Trophoblast cell (in vitro differentiated cells and primary cell): ENCODE measurements around the gene AGBL4.

ENCODE experiments used
- DNase-seq, 2 donors: peaks; one replicate each; pipeline ENCODE4 v3.0.0-alpha.2; 2016
- H2AFZ ChIP-seq: 2 replicates; pipeline ENCODE4 v1.6.1; 2013; ENCODE audit warnings: low read length, moderate library complexity, mild to moderate bottlenecking; ENCODE audit not compliant: insufficient read depth, poor library complexity
- H2AK5ac ChIP-seq: 2 replicates; pipeline ENCODE4 v1.6.1; 2013; ENCODE audit warnings: mild to moderate bottlenecking, low read length
- H2BK120ac ChIP-seq: 2 replicates; pipeline ENCODE4 v1.6.1; 2013; ENCODE audit warnings: low read length, mild to moderate bottlenecking, moderate library complexity; ENCODE audit not compliant: insufficient read depth, poor library complexity
- H2BK12ac ChIP-seq: 2 replicates; pipeline ENCODE4 v1.6.1; 2013; ENCODE audit warnings: mild to moderate bottlenecking, low read length, moderate library complexity
- H2BK5ac ChIP-seq: 2 replicates; pipeline ENCODE4 v1.6.1; 2013; ENCODE audit warnings: low read length, low read depth, moderate library complexity, mild to moderate bottlenecking; ENCODE audit not compliant: poor library complexity
- H3K14ac ChIP-seq: 2 replicates; pipeline ENCODE4 v1.6.1; 2013; ENCODE audit warnings: mild to moderate bottlenecking, low read length
- H3K18ac ChIP-seq: 2 replicates; pipeline ENCODE4 v1.6.1; 2013; ENCODE audit warnings: mild to moderate bottlenecking, low read length
- H3K23ac ChIP-seq: 2 replicates; pipeline ENCODE4 v1.6.1; 2013; ENCODE audit warnings: low read length
- H3K27ac ChIP-seq: 2 replicates; pipeline ENCODE4 v1.5.1; 2013; ENCODE audit warnings: low read depth, mild to moderate bottlenecking, inconsistent platforms, low read length, moderate library complexity
- H3K27me3 ChIP-seq: 2 replicates; pipeline ENCODE4 v1.6.1; 2013; ENCODE audit warnings: inconsistent platforms, mild to moderate bottlenecking, low read length, moderate library complexity; ENCODE audit not compliant: insufficient read depth
- H3K36me3 ChIP-seq, 2 experiments: 1 replicate in 1 of 2; 2 replicates in 1 of 2; pipeline ENCODE4 v1.6.1; 2013; ENCODE audit warnings: low read length in 2 of 2, mild to moderate bottlenecking in 2 of 2, moderate library complexity in 1 of 2; ENCODE audit not compliant: insufficient read depth in 2 of 2, control insufficient read depth in 1 of 2
- H3K4ac ChIP-seq: 2 replicates; pipeline ENCODE4 v1.6.1; 2013; ENCODE audit warnings: low read depth, mild to moderate bottlenecking, low read length, moderate library complexity
- H3K4me1 ChIP-seq, 2 experiments: 1 replicate in 1 of 2; 2 replicates in 1 of 2; pipeline ENCODE4 v1.6.1; 2013; ENCODE audit warnings: low read length in 2 of 2, mild to moderate bottlenecking in 2 of 2, moderate library complexity in 1 of 2; ENCODE audit not compliant: insufficient read depth in 2 of 2, control insufficient read depth in 1 of 2
- H3K4me2 ChIP-seq: 2 replicates; pipeline ENCODE4 v1.6.1; 2013; ENCODE audit warnings: inconsistent platforms, mild to moderate bottlenecking, low read length, moderate library complexity
- H3K4me3 ChIP-seq: 2 replicates; pipeline ENCODE4 v1.5.1; 2013; ENCODE audit warnings: mild to moderate bottlenecking, low read depth, low read length, inconsistent platforms
- H3K79me1 ChIP-seq: one replicate; pipeline ENCODE4 v1.6.1; 2013; ENCODE audit warnings: low read length
- H3K79me2 ChIP-seq: 2 replicates; pipeline ENCODE4 v1.6.1; 2013; ENCODE audit warnings: low read length, mild to moderate bottlenecking; ENCODE audit not compliant: control insufficient read depth, insufficient read depth, poor library complexity
- H3K9ac ChIP-seq: 2 replicates; pipeline ENCODE4 v1.6.1; 2013; ENCODE audit warnings: mild to moderate bottlenecking, low read length
- H3K9me3 ChIP-seq: 2 replicates; pipeline ENCODE4 v1.6.1; 2013; ENCODE audit warnings: low read depth, mild to moderate bottlenecking, control low read depth, inconsistent platforms, low read length; ENCODE audit not compliant: insufficient read depth
- H4K12ac ChIP-seq: 2 replicates; pipeline ENCODE4 v1.6.1; 2013; ENCODE audit warnings: low read depth, mild to moderate bottlenecking, low read length, moderate library complexity
- H4K8ac ChIP-seq: 2 replicates; pipeline ENCODE4 v1.6.1; 2013; ENCODE audit warnings: low read depth, mild to moderate bottlenecking, low read length, moderate library complexity
- H4K91ac ChIP-seq: one replicate; pipeline ENCODE4 v1.6.1; 2013; ENCODE audit warnings: low read depth, mild to moderate bottlenecking, low read length, moderate library complexity
- WGBS: extraction: QIAGEN DNeasy Blood & Tissue Kit; methylation state at CpG from one replicate; pipeline ENCODE4 v1.1.7; 2013; ENCODE audit warnings: missing lambda C conversion rate; ENCODE audit not compliant: insufficient read length, insufficient coverage; ENCODE audit errors: extremely low coverage; 5-methylcytosine and 5-hydroxymethylcytosine counted together

AGBL4 gene

DNA sequence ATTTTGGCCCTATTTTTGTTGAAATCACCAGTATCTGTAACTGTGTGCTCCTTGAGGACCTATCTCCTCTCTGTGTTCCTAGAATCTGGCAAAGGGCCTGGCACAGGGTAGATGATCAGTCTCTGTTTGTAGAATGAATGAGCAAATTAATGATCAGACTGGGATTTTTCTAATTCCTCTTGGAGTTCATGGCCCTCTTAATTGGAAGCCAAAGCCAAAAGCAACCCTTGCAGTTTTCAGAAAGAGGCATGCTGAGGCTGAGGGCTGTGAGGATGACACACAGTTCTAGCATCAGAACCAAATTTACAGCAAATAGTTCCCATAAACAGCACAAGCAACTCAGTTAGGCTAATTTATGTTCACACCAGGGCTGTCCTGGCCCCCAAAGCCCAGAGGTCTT, 1136.0 kb downstream of the AGBL4 start:
- no peak overlapping the region for H3K27ac ChIP-seq
- no peaks in the 10 kb centered on the region for H3K36me3 ChIP-seq
- no peak overlapping the region for H3K9ac ChIP-seq
- H3K18ac ChIP-seq, result no peak overlapping the region
- no peak overlapping the region for H3K4ac ChIP-seq
- H4K12ac ChIP-seq, result no peak overlapping the region
- no peaks in the 10 kb centered on the region for H3K9me3 ChIP-seq
- H4K8ac ChIP-seq, result no peak overlapping the region
- no peak overlapping the region for H2AFZ ChIP-seq
- H3K79me1 ChIP-seq, result no peaks in the 10 kb centered on the region
- H2BK5ac ChIP-seq, result no peak overlapping the region
- H3K4me3 ChIP-seq, result no peak overlapping the region
- no peak overlapping the region for H2BK12ac ChIP-seq
- no peak overlapping the region for H3K23ac ChIP-seq
- no peaks in the 10 kb centered on the region for H3K27me3 ChIP-seq
- no peak overlapping the region for H3K14ac ChIP-seq
- no peak overlapping the region for H4K91ac ChIP-seq
- no peak for DNase-seq
- H2BK120ac ChIP-seq, result no peak overlapping the region
- H3K79me2 ChIP-seq, result no peaks in the 10 kb centered on the region
- H3K4me1 ChIP-seq, result peaks cover 0 to 3% of the 10 kb centered on the region in 2 experiments
- no peak overlapping the region for H3K4me2 ChIP-seq
- H2AK5ac ChIP-seq, result no peak overlapping the region

DNA sequence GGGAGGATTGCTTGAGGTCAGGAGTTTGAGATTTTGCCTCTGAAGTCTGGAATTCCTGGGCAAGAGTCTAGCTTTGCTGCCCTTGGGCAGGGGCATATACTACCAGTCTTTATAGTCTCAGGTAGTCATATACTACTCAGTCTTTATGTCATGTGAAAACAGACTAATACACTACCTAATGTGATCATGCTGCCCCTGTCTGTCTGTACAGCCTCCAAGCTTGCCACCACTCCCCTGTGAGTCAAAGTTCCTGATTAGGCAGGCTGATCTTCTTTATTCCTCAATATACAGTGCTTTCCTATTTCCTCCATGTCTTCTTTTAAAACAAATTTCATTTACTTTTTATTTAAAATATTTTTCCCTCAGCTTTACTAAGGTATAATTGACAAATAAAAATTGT, 1141.7 kb downstream of the AGBL4 start:
- DNase-seq, result no peak
- H3K23ac ChIP-seq, result no peak overlapping the region
- no peak overlapping the region for H2BK5ac ChIP-seq
- no peak overlapping the region for H3K4ac ChIP-seq
- H4K8ac ChIP-seq, result no peak overlapping the region
- no peaks in the 10 kb centered on the region for H3K27me3 ChIP-seq
- no peak overlapping the region for H2BK120ac ChIP-seq
- no peaks in the 10 kb centered on the region for H3K36me3 ChIP-seq
- H3K79me2 ChIP-seq, result no peaks in the 10 kb centered on the region
- H2AK5ac ChIP-seq, result no peak overlapping the region
- no peaks in the 10 kb centered on the region for H3K9me3 ChIP-seq
- no peaks in the 10 kb centered on the region for H3K79me1 ChIP-seq
- H3K27ac ChIP-seq, result no peak overlapping the region
- H3K4me3 ChIP-seq, result no peak overlapping the region
- H3K4me2 ChIP-seq, result no peak overlapping the region
- no peak overlapping the region for H2BK12ac ChIP-seq
- no peak overlapping the region for H4K12ac ChIP-seq
- no peak overlapping the region for H3K18ac ChIP-seq
- no peaks in the 10 kb centered on the region for H3K4me1 ChIP-seq
- H2AFZ ChIP-seq, result no peak overlapping the region
- no peak overlapping the region for H3K9ac ChIP-seq
- no peak overlapping the region for H4K91ac ChIP-seq
- H3K14ac ChIP-seq, result no peak overlapping the region

DNA sequence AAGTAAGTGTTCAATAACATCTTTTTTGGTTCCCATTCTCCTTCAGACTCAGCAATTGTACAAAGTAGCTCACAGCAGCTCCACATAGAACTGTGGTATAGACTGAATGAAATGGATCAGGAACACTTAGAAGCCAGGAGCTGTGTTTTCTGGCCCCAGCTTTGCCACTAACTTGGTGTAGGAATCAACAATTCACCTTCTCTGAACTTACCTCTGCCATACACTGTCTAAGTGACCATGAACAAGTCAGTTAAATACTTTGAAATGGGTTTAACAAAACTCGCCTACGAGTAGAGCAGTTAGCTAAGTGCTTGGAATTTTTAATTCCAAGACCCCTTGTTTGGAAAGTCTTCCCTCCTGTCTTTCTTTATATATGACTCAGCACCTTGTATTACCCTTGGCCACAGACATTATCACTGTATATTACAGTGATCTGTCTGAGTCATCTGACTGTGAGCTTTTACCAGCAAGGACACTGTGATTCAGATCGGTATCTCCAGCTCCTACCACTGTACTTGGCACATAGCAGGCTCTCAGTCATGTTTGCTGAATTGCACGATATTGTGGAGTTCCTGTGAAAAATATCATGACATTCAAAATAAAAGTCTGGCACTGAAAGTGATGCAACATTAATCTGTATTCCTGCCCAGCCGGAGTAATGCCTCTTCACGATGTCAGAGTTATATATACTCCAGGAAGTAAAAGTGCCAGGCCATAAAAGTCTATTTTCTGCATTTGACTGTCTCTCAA, 1145.4 kb downstream of the AGBL4 start:
- Histone ChIP-seq H2AK5ac (no peak overlapping the region), H2BK120ac (no peak overlapping the region), H3K14ac (no peak overlapping the region), H3K9me3 (no peaks in the 10 kb centered on the region), H3K4me2 (no peak overlapping the region), H2BK12ac (no peak overlapping the region), H2AFZ (no peak overlapping the region), H3K79me2 (no peaks in the 10 kb centered on the region), H3K79me1 (no peaks in the 10 kb centered on the region), H3K4ac (no peak overlapping the region), H3K23ac (no peak overlapping the region), H2BK5ac (no peak overlapping the region), H3K27me3 (no peaks in the 10 kb centered on the region), H4K12ac (no peak overlapping the region), H3K9ac (no peak overlapping the region), H3K4me1 (peaks cover 0 to 2% of the 10 kb centered on the region in 2 experiments), H3K27ac (no peak overlapping the region), H4K91ac (no peak overlapping the region), H3K36me3 (no peaks in the 10 kb centered on the region), H3K4me3 (no peak overlapping the region), H3K18ac (no peak overlapping the region), H4K8ac (no peak overlapping the region)
- WGBS, result no CpG with 5 or more reads among the region's 6 CpGs
- DNase-seq, result no peak

DNA sequence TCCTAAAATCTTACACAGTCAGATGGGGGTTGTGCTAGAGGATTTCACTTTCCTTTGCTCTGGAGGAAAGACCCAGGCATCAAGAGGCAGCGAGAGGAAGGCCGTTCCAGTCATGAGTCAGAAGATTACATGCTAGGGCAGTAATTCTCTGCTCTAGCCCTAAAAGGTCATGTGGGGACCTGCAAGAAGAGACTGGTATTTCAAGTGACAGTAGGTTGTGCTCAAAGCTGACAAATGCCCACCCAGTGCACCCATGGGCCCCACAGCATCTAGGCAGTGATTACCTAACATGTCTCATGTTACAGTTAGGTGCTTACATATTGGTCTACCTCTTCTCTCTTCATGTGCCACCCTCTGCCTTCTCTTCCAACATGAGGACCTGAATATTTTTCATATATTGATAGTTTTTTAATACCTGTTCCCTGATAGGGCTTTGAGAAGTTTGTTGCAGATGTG, 1147.4 kb downstream of the AGBL4 start:
- WGBS, result no CpG with 5 or more reads among the region's 2 CpGs
- Histone ChIP-seq H3K4me2 (no peak overlapping the region), H3K27me3 (no peaks in the 10 kb centered on the region), H3K79me1 (no peaks in the 10 kb centered on the region), H3K4me3 (no peak overlapping the region), H2BK120ac (no peak overlapping the region), H4K91ac (no peak overlapping the region), H2AK5ac (no peak overlapping the region), H2BK5ac (no peak overlapping the region), H2BK12ac (no peak overlapping the region), H3K79me2 (no peaks in the 10 kb centered on the region), H3K23ac (no peak overlapping the region), H3K27ac (no peak overlapping the region), H3K9me3 (no peaks in the 10 kb centered on the region), H3K9ac (no peak overlapping the region), H3K18ac (no peak overlapping the region), H4K8ac (no peak overlapping the region), H3K14ac (no peak overlapping the region), H4K12ac (no peak overlapping the region), H3K4ac (no peak overlapping the region), H2AFZ (no peak overlapping the region), H3K4me1 (peaks cover 0 to 2% of the 10 kb centered on the region in 2 experiments), H3K36me3 (no peaks in the 10 kb centered on the region)
- DNase-seq, result no peak
